Stromal cell of bone marrow (primary cell): Measurements from ENCODE around the gene RIC3.

Experiments used
- DNase-seq: peaks from one replicate; pipeline ENCODE4 v3.0.0-alpha.2; 2012; ENCODE audit warnings: low read depth

Gene RIC3

GRCh38 chr11:8087185-8087584 is 81.6 kb downstream of the RIC3 start:
- no peak for DNase-seq

GRCh38 chr11:8086571-8086970 is 82.3 kb downstream of the RIC3 start:
- no peak for DNase-seq

- DNase-seq, result no peak
Observed at GRCh38 chr11:8086001-8086479, 82.8 kb downstream of the RIC3 start.

GRCh38 chr11:8085011-8085645 is 83.7 kb downstream of the RIC3 start:
- DNase-seq, result no peak

GRCh38 chr11:8084352-8084751 is 84.5 kb downstream of the RIC3 start:
- DNase-seq, result no peak

GRCh38 chr11:8083871-8084281 is 84.9 kb downstream of the RIC3 start:
- no peak for DNase-seq

- DNase-seq, result no peak
Observed at GRCh38 chr11:8083088-8083395, 85.8 kb downstream of the RIC3 start.

GRCh38 chr11:8082391-8083087 is 86.3 kb downstream of the RIC3 start:
- no peak for DNase-seq

GRCh38 chr11:8081591-8082250 is 87.1 kb downstream of the RIC3 start:
- DNase-seq, result no peak

GRCh38 chr11:8080674-8081590 is 87.9 kb downstream of the RIC3 start, which contains the start of gene TUB:
TSS of gene TUB (plus strand) at chr11:8081211. CDS start at chr11:8081511, 300 bp downstream.
- no peak for DNase-seq

GRCh38 chr11:8080069-8080670 is 88.7 kb downstream of the RIC3 start:
- no peak for DNase-seq

- DNase-seq, result no peak
Observed at GRCh38 chr11:8079111-8079675, 89.6 kb downstream of the RIC3 start.

- DNase-seq, result no peak
Observed at GRCh38 chr11:8075119-8075726, 93.6 kb downstream of the RIC3 start.

GRCh38 chr11:8071616-8072581 is 96.9 kb downstream of the RIC3 start:
- DNase-seq, result no peak

- peak; percentile 41 for DNase-seq
Observed at GRCh38 chr11:8070417-8071115, 98.3 kb downstream of the RIC3 start.

GRCh38 chr11:8069771-8070170 is 99.1 kb downstream of the RIC3 start:
- DNase-seq, result no peak

GRCh38 chr11:8068605-8069221 is 100.1 kb downstream of the RIC3 start:
- DNase-seq, result peak; percentile 65

- no peak for DNase-seq
Observed at GRCh38 chr11:8067929-8068575, 100.8 kb downstream of the RIC3 start.
